ENCODE data around the gene CABLES1.

DNA sequence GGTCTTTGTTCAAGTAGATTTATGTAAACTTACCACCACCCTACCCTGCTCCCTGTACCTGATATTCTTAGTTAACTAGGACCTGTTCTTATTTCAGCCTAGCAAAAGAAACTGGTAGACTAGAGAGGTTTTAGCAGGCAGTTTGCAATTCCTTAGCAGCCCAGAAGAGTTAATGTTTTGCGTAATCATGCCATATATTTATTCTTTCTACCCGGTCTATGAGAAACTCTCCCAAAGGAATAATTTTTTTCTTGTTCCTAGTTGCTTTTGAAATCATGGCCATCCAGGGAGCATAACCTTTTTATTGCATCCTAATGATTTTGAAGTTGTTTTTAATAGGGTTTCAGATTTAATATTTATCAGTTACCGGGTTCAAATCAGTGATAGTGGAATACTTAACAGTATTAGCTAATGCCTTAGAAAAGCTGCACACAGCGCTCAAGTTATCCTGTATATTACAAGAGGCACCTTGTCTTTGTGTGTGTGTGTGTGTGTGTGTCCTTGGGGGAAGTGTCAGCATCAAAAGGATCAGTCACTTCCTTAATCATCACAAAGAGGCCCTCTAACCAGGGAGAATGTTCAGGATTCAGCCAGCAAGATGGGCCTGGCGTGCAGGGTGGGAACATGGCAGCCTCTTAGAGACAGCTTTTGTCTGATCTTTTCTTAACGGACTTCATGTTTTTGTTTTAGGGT is 52.9 kb downstream of the CABLES1 start:
- TF ChIP-seq FOXM1 (IDR thresholded peaks at IDR 0.05; ENCODE audit: borderline replicate concordance) = no peak
- no peak for TF ChIP-seq FOXA1 (IDR thresholded peaks at IDR 0.05)
- TF ChIP-seq SP1 (IDR thresholded peaks at IDR 0.05) = no peak
- TF ChIP-seq SUZ12 (IDR thresholded peaks at IDR 0.05) = no peak
- TF ChIP-seq HDGF (IDR thresholded peaks at IDR 0.05; ENCODE audit: borderline replicate concordance) = no peak
- no peak for TF ChIP-seq TARDBP (IDR thresholded peaks at IDR 0.05)
- TF ChIP-seq, protein P1, sequence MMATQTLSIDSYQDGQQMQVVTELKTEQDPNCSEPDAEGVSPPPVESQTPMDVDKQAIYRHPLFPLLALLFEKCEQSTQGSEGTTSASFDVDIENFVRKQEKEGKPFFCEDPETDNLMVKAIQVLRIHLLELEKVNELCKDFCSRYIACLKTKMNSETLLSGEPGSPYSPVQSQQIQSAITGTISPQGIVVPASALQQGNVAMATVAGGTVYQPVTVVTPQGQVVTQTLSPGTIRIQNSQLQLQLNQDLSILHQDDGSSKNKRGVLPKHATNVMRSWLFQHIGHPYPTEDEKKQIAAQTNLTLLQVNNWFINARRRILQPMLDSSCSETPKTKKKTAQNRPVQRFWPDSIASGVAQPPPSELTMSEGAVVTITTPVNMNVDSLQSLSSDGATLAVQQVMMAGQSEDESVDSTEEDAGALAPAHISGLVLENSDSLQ (IDR thresholded peaks at IDR 0.05) = no peak
- no peak for TF ChIP-seq BHLHE40 (IDR thresholded peaks at IDR 0.05; ENCODE audit: borderline replicate concordance)
- TF ChIP-seq ZNF384 (IDR thresholded peaks at IDR 0.05) = no peak
